HepG2 (cell line): ENCODE results near the gene HS6ST2. TPM values are rescaled to one million over a fixed set of nuclear protein-coding genes. Genes with fewer than 3 reads are reported as not detected.

Source experiments
- ATAC-seq: fragments of 200-7000 bp; cut with Tn5 transposase; 3 replicates; pipeline ENCODE4 v1.9.1; 2020; ENCODE audit warnings: mild to moderate bottlenecking, moderate library complexity
- BruUV-seq: library from RNA; stranded (reverse); fragments of 400-500 nt; replicated peaks from 2 replicates; lab custom pipeline; 2021; lab: Mats Ljungman, UMichigan
- CTCF ChIA-PET: fragments of 300-600 bp; formaldehyde crosslinking; extraction: SDS; loops from one replicate; lab custom pipeline; 2021; ENCODE audit warnings: low total read pairs, inconsistent platforms, low intra/inter-chr PET ratio; lab: Yijun Ruan, JAX
- POLR2A ChIA-PET: fragments of 350-600 bp; sonication (Branson Sonifier 250); formaldehyde crosslinking; loops from one replicate; lab custom pipeline; 2020; ENCODE audit warnings: antibody characterized with exemption, inconsistent platforms; lab: Yijun Ruan, JAX
- DNase-seq: peaks from one replicate; pipeline ENCODE4 v3.0.0-alpha.2; 2015; ENCODE audit warnings: low spot score
- FAIRE-seq: peaks from 3 replicates; lab custom pipeline; 2011; peaks lifted over from hg19 to GRCh38; lab: Jason Lieb, UNC
- H2AFZ ChIP-seq: one replicate; pipeline ENCODE4 v1.6.1; 2011; ENCODE audit warnings: low read length, inconsistent platforms
- H3K27ac ChIP-seq: fragments of 300-600 bp; 3 replicates; pipeline ENCODE4 v1.8.0; 2011; ENCODE audit warnings: mixed run types, mild to moderate bottlenecking, mixed read lengths, low read length, inconsistent platforms; ENCODE audit not compliant: insufficient read depth; ENCODE audit errors: extremely low read length
- H3K27me3 ChIP-seq, 2 experiments: fragments of 200-600 bp in 1 of 2; 2 replicates in 1 of 2; 3 replicates in 1 of 2; pipeline versions ENCODE4 v1.6.0 to v1.8.0; 2011; ENCODE audit warnings: low read length in 2 of 2, mild to moderate bottlenecking in 2 of 2, moderate library complexity in 2 of 2, inconsistent platforms in 1 of 2; ENCODE audit not compliant: insufficient read depth in 2 of 2, control insufficient read depth in 1 of 2
- H3K36me3 ChIP-seq, 2 experiments: fragments of 200-600 bp in 1 of 2; replicated peaks in 1 of 2; 2 replicates in 1 of 2; 3 replicates in 1 of 2; pipeline versions ENCODE4 v1.5.1 to v1.8.0; 2011; ENCODE audit warnings: low read length in 2 of 2, inconsistent platforms in 1 of 2; ENCODE audit not compliant: insufficient read depth in 2 of 2, control insufficient read depth in 1 of 2
- H3K4me1 ChIP-seq: 2 replicates; pipeline ENCODE4 v1.5.1; 2012; ENCODE audit warnings: low read length, inconsistent platforms; ENCODE audit not compliant: insufficient read depth
- H3K4me2 ChIP-seq: 2 replicates; pipeline ENCODE4 v1.6.0; 2011; ENCODE audit warnings: low read depth, low read length, inconsistent platforms
- H3K4me3 ChIP-seq, 3 experiments: fragments of 200-600 bp in 1 of 3; sonication (generic), shearing (Covaris generic) in 1 of 3; replicated peaks in 1 of 3; 2 replicates each; pipeline ENCODE4 v1.5.1; 2011 to 2016; ENCODE audit warnings: low read length in 3 of 3, inconsistent platforms in 2 of 3, low read depth in 2 of 3, mild to moderate bottlenecking in 2 of 3, control low read depth in 1 of 3, mixed read lengths in 1 of 3; ENCODE audit not compliant: insufficient read depth in 1 of 3
- H3K79me2 ChIP-seq: one replicate; pipeline ENCODE4 v1.6.1; 2011; ENCODE audit warnings: low read length, inconsistent platforms; ENCODE audit not compliant: insufficient read depth
- H3K9ac ChIP-seq: 2 replicates; pipeline ENCODE4 v1.6.0; 2011; ENCODE audit warnings: mild to moderate bottlenecking, low read depth, low read length, inconsistent platforms; ENCODE audit not compliant: insufficient read depth
- H3K9me3 ChIP-seq: 2 replicates; pipeline ENCODE4 v1.5.1; 2012; ENCODE audit warnings: mild to moderate bottlenecking, low read length
- H4K20me1 ChIP-seq: 2 replicates; pipeline ENCODE4 v1.6.0; 2011; ENCODE audit warnings: inconsistent platforms, mild to moderate bottlenecking, low read length, moderate library complexity; ENCODE audit not compliant: insufficient read depth
- CEBPB ChIP-seq: IDR thresholded peaks from 2 replicates; pipeline ENCODE4 v1.6.1; 2011; ENCODE audit warnings: low read depth, low read length, improper control_type of control experiment, borderline replicate concordance
- NRL ChIP-seq: sonication (generic); formaldehyde crosslinking; IDR thresholded peaks from 2 replicates; pipeline ENCODE4 v1.5.0; 2020; ENCODE audit warnings: missing genetic modification reagents, mild to moderate bottlenecking, moderate library complexity, borderline replicate concordance
- TEAD3 ChIP-seq: optimal IDR thresholded peaks from 2 replicates; pipeline ENCODE3; 2016; ENCODE audit warnings: borderline replicate concordance
- ZFP82 ChIP-seq: sonication (generic); formaldehyde crosslinking; IDR thresholded peaks from 2 replicates; pipeline ENCODE4 v1.5.1; 2020; ENCODE audit warnings: mild to moderate bottlenecking, missing genetic modification reagents, borderline replicate concordance
- ZNF33B ChIP-seq: sonication (generic); formaldehyde crosslinking; IDR thresholded peaks from 2 replicates; pipeline ENCODE4 v1.5.1; 2020; ENCODE audit warnings: mild to moderate bottlenecking, missing genetic modification reagents
- WGBS: methylation state at CpG from one replicate; pipeline ENCODE4 v1.1.6; 2017; ENCODE audit warnings: low lambda C conversion rate; 5-methylcytosine and 5-hydroxymethylcytosine counted together
- in situ Hi-C: cut with HindIII; loops from 2 replicates; pipeline ENCODE4 v1.10.0; 2017; ENCODE audit warnings: low pct_unique_long_range_greater_than_20kb; ENCODE audit not compliant: extremely low pct_ligation_motif_present
- intact Hi-C: fragments of 100-400 bp; cut with micrococcal nuclease; formaldehyde crosslinking; loops from one replicate; pipeline ENCODE4 v1.10.0; 2022; ENCODE audit not compliant: unreplicated experiment
- polyA plus RNA-seq, 8 experiments: library from polyadenylated mRNA; depleted of rRNA in 3 of 8; stranded (reverse) in 7 of 8; unstranded in 1 of 8; fragments of >200 nt; fragmentation: Illumina TruSeq in 4 of 8; extraction: Trizol in 4 of 8; gene quantifications; 2 replicates each; pipeline versions ENCODE4 v1.2.1 to v1.2.3, GENCODE V29; 2011 to 2016; ENCODE audit warnings: low read depth in 4 of 8, missing spikeins in 1 of 8, mixed read lengths in 1 of 8; ENCODE audit not compliant: insufficient read depth in 1 of 8
- total RNA-seq, 5 experiments: library from RNA; depleted of rRNA; stranded (reverse); fragments of >200 nt; fragmentation: Illumina TruSeq; extraction: Trizol; gene quantifications; 2 replicates each; pipeline ENCODE4 v1.2.3, GENCODE V29; 2016; ENCODE audit warnings: low read depth in 1 of 5
- TF ChIP-seq, protein P1 (sequence below): sonication (generic); formaldehyde crosslinking; IDR thresholded peaks from 2 replicates; pipeline ENCODE4 v1.4.0; 2020; ENCODE audit warnings: missing genetic modification reagents, borderline replicate concordance

Gene HS6ST2
- total and polyA plus RNA-seq, 2 of the 13 experiments (the other 11 are each of a cell fraction or from before 2014, with no cell fraction given) = 0.05 TPM; not detected in 1

DNA sequence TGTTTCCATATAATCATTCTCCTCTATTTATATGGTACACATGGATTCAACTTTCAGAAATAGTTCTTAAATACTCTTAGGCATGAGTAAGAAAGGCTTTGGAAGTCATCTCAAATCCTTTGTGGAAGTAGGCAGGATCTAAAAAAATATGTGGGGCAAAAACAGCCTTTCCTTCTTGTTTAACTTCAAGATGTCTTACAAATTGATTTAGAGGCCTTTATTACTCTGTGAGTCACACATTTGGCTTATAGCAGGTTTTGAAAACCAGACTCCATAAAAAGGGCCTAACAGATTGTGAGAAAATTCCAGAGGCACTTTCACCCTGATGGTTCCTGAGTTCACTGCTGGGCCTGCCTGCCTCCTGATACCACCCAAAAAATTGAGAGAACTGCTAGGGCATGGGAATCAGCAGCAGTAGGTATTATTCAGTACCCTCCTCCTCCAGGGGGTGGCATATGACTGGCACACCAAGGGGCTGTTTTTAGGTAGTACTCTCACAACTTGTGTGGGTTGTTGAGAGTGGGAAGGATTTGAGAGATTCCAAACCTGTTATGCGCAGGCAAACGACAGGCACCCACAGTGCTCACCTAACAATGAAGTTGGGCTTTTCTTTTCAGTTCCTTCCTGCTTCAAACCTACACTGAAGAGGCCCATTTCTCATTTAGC, 306.9 kb downstream of the HS6ST2 start:
- in situ Hi-C loops = no loop called here
- Histone ChIP-seq H3K9me3 (no peaks in the 10 kb centered on the region), H3K9ac (no peak overlapping the region), H3K27ac (no peak overlapping the region), H3K36me3 (no peaks in the 10 kb centered on the region), H3K4me3 (no peak overlapping the region), H3K27me3 (no peaks in the 10 kb centered on the region)
- POLR2A ChIA-PET = no interaction called here
- no peak for DNase-seq
- 77% methylated on average over 2 of the region's 2 CpGs for WGBS
- no peak for FAIRE-seq
- no peak for ATAC-seq
- TF ChIP-seq, protein P1, sequence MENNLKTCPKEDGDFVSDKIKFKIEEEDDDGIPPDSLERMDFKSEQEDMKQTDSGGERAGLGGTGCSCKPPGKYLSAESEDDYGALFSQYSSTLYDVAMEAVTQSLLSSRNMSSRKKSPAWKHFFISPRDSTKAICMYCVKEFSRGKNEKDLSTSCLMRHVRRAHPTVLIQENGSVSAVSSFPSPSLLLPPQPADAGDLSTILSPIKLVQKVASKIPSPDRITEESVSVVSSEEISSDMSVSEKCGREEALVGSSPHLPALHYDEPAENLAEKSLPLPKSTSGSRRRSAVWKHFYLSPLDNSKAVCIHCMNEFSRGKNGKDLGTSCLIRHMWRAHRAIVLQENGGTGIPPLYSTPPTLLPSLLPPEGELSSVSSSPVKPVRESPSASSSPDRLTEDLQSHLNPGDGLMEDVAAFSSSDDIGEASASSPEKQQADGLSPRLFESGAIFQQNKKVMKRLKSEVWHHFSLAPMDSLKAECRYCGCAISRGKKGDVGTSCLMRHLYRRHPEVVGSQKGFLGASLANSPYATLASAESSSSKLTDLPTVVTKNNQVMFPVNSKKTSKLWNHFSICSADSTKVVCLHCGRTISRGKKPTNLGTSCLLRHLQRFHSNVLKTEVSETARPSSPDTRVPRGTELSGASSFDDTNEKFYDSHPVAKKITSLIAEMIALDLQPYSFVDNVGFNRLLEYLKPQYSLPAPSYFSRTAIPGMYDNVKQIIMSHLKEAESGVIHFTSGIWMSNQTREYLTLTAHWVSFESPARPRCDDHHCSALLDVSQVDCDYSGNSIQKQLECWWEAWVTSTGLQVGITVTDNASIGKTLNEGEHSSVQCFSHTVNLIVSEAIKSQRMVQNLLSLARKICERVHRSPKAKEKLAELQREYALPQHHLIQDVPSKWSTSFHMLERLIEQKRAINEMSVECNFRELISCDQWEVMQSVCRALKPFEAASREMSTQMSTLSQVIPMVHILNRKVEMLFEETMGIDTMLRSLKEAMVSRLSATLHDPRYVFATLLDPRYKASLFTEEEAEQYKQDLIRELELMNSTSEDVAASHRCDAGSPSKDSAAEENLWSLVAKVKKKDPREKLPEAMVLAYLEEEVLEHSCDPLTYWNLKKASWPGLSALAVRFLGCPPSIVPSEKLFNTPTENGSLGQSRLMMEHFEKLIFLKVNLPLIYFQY = no peak
- no peak for TF ChIP-seq TEAD3 (CRISPR knock-in tag)
- TF ChIP-seq NRL (CRISPR knock-in tag) = no peak
- no peak for TF ChIP-seq ZNF33B
- no peak for TF ChIP-seq ZFP82
- TF ChIP-seq CEBPB = no peak
- TF ChIP-seq, all 625 proteins: peak for 0
- Histone ChIP-seq H3K79me2 (no peaks in the 10 kb centered on the region), H2AFZ (no peak overlapping the region), H3K4me1 (no peaks in the 10 kb centered on the region), H4K20me1 (no peaks in the 10 kb centered on the region), H3K4me2 (no peak overlapping the region)
- no TSS peak for BruUV-seq
- intact Hi-C loops = no loop called here
- CTCF ChIA-PET = no interaction called here
